ENCODE results near the gene RBMS1.

- TF ChIP-seq, protein P1, sequence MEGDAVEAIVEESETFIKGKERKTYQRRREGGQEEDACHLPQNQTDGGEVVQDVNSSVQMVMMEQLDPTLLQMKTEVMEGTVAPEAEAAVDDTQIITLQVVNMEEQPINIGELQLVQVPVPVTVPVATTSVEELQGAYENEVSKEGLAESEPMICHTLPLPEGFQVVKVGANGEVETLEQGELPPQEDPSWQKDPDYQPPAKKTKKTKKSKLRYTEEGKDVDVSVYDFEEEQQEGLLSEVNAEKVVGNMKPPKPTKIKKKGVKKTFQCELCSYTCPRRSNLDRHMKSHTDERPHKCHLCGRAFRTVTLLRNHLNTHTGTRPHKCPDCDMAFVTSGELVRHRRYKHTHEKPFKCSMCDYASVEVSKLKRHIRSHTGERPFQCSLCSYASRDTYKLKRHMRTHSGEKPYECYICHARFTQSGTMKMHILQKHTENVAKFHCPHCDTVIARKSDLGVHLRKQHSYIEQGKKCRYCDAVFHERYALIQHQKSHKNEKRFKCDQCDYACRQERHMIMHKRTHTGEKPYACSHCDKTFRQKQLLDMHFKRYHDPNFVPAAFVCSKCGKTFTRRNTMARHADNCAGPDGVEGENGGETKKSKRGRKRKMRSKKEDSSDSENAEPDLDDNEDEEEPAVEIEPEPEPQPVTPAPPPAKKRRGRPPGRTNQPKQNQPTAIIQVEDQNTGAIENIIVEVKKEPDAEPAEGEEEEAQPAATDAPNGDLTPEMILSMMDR (conservative IDR thresholded peaks at IDR 0.05; ENCODE audit: low read depth in 2 of 2): no peak
- no peak for TF ChIP-seq EZH2phosphoT487 (IDR thresholded peaks at IDR 0.05; ENCODE audit: unreplicated experiment)
- no peak for TF ChIP-seq CREB1 (CRISPR knock-in tag; IDR thresholded peaks at IDR 0.05; ENCODE audit: low read depth)
- TF ChIP-seq EZH2 (IDR thresholded peaks at IDR 0.05; ENCODE audit: low read depth, unreplicated experiment): no peak
- no peak for TF ChIP-seq REST (IDR thresholded peaks at IDR 0.05; ENCODE audit: unreplicated experiment)
- TF ChIP-seq POLR2AphosphoS5 (IDR thresholded peaks at IDR 0.05; ENCODE audit: low read depth): no peak
- TF ChIP-seq JUNB (IDR thresholded peaks at IDR 0.05; ENCODE audit: unreplicated experiment): no peak
- TF ChIP-seq, protein P2, sequence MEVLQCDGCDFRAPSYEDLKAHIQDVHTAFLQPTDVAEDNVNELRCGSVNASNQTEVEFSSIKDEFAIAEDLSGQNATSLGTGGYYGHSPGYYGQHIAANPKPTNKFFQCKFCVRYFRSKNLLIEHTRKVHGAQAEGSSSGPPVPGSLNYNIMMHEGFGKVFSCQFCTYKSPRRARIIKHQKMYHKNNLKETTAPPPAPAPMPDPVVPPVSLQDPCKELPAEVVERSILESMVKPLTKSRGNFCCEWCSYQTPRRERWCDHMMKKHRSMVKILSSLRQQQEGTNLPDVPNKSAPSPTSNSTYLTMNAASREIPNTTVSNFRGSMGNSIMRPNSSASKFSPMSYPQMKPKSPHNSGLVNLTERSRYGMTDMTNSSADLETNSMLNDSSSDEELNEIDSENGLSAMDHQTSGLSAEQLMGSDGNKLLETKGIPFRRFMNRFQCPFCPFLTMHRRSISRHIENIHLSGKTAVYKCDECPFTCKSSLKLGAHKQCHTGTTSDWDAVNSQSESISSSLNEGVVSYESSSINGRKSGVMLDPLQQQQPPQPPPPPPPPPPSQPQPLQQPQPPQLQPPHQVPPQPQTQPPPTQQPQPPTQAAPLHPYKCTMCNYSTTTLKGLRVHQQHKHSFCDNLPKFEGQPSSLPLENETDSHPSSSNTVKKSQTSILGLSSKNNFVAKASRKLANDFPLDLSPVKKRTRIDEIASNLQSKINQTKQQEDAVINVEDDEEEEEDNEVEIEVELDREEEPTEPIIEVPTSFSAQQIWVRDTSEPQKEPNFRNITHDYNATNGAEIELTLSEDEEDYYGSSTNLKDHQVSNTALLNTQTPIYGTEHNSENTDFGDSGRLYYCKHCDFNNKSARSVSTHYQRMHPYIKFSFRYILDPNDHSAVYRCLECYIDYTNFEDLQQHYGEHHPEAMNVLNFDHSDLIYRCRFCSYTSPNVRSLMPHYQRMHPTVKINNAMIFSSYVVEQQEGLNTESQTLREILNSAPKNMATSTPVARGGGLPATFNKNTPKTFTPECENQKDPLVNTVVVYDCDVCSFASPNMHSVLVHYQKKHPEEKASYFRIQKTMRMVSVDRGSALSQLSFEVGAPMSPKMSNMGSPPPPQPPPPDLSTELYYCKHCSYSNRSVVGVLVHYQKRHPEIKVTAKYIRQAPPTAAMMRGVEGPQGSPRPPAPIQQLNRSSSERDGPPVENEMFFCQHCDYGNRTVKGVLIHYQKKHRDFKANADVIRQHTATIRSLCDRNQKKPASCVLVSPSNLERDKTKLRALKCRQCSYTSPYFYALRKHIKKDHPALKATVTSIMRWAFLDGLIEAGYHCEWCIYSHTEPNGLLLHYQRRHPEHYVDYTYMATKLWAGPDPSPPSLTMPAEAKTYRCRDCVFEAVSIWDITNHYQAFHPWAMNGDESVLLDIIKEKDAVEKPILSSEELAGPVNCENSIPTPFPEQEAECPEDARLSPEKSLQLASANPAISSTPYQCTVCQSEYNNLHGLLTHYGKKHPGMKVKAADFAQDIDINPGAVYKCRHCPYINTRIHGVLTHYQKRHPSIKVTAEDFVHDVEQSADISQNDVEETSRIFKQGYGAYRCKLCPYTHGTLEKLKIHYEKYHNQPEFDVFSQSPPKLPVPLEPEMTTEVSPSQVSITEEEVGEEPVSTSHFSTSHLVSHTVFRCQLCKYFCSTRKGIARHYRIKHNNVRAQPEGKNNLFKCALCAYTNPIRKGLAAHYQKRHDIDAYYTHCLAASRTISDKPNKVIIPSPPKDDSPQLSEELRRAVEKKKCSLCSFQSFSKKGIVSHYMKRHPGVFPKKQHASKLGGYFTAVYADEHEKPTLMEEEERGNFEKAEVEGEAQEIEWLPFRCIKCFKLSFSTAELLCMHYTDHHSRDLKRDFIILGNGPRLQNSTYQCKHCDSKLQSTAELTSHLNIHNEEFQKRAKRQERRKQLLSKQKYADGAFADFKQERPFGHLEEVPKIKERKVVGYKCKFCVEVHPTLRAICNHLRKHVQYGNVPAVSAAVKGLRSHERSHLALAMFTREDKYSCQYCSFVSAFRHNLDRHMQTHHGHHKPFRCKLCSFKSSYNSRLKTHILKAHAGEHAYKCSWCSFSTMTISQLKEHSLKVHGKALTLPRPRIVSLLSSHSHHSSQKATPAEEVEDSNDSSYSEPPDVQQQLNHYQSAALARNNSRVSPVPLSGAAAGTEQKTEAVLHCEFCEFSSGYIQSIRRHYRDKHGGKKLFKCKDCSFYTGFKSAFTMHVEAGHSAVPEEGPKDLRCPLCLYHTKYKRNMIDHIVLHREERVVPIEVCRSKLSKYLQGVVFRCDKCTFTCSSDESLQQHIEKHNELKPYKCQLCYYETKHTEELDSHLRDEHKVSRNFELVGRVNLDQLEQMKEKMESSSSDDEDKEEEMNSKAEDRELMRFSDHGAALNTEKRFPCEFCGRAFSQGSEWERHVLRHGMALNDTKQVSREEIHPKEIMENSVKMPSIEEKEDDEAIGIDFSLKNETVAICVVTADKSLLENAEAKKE (CRISPR knock-in tag; IDR thresholded peaks at IDR 0.05): no peak
- no peak for TF ChIP-seq STAT1 (IDR thresholded peaks at IDR 0.05; ENCODE audit: unreplicated experiment)
- TF ChIP-seq, protein P3, sequence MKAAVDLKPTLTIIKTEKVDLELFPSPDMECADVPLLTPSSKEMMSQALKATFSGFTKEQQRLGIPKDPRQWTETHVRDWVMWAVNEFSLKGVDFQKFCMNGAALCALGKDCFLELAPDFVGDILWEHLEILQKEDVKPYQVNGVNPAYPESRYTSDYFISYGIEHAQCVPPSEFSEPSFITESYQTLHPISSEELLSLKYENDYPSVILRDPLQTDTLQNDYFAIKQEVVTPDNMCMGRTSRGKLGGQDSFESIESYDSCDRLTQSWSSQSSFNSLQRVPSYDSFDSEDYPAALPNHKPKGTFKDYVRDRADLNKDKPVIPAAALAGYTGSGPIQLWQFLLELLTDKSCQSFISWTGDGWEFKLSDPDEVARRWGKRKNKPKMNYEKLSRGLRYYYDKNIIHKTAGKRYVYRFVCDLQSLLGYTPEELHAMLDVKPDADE (IDR thresholded peaks at IDR 0.05): no peak
- TF ChIP-seq NANOG (IDR thresholded peaks at IDR 0.05; ENCODE audit: borderline replicate concordance): no peak
These were observed 205.3 kb downstream of the RBMS1 start for GRCh38 chr2:160288324-160288723.

Measured in GM23338 (cell line).